ENCODE data around the gene GPR183. TPM values are rescaled to one million over a fixed set of nuclear protein-coding genes. Genes with fewer than 3 reads are reported as not detected.

Gene GPR183
- total and polyA plus RNA-seq, 2 of the 8 experiments (the other 6 are each of a cell fraction or from before 2014, with no cell fraction given) = not detected

DNA sequence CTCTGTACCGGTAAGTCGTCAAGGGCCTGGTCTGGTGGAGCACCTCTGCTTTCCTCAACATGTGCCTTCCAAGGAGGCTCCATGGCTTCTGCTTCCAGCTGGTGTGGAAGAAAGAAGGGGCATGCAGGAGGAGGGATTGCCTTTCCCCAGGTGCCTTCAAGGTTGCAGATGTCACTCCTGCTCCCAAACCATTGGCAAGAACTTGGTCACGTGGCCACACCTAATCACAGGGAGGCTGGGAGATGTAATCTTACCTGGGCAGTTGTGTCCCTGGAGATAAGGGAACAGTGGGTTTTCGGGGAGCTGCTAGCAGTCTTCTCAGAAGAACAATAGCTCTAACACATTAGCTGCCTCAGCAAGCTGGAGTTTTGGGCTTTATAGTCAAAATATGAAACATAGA, 39.3 kb downstream of the GPR183 start:
- Histone ChIP-seq H3K79me2 (ENCODE audit: control insufficient read depth in 1 of 2, insufficient read depth in 2 of 2, low read length in 2 of 2) (no peaks in the 10 kb centered on the region; a peak in 1 of 4 replicates), H2BK15ac (ENCODE audit: low read length) (no peak overlapping the region), H2BK20ac (ENCODE audit: low read length) (no peak overlapping the region), H3K36me3 (ENCODE audit: control insufficient read depth in 2 of 4, insufficient read depth in 4 of 4, low read length in 3 of 4) (peaks cover 0 to 3% (median 1%) of the 10 kb centered on the region in 4 experiments; a peak in 2 of 8 replicates), H3K27me3 (replicated peaks in 1 of 4; ENCODE audit: control insufficient read depth in 3 of 4, extremely low read depth in 1 of 4, insufficient read depth in 3 of 4, low read length in 3 of 4) (no peaks in the 10 kb centered on the region), H3K9me3 (ENCODE audit: insufficient read depth in 2 of 2, low read depth in 1 of 2, low read length in 1 of 2) (no peaks in the 10 kb centered on the region), H4K8ac (ENCODE audit: extremely low read depth, insufficient read depth, low read length) (no peak overlapping the region), H3K23me2 (ENCODE audit: low read depth, low read length) (peaks cover 2% of the 10 kb centered on the region; the same call in 1 of the 2 replicates), H3K27ac (ENCODE audit: low read depth, low read length) (no peak overlapping the region), H2AK5ac (ENCODE audit: low read depth, low read length) (no peak overlapping the region), H4K91ac (replicated peaks; ENCODE audit: insufficient read length, low read length) (no peak overlapping the region), H3K9ac (replicated peaks in 1 of 4; ENCODE audit: extremely low read depth in 1 of 4, low read depth in 3 of 4, low read length in 3 of 4) (no peak overlapping the region), H3K4me3 (ENCODE audit: extremely low read depth in 1 of 4, insufficient read depth in 2 of 4, low read depth in 3 of 4, low read length in 4 of 4) (no peak overlapping the region), H3K79me1 (ENCODE audit: low read depth, low read length) (peaks cover 4% of the 10 kb centered on the region; the same call in 1 of the 2 replicates), H4K5ac (ENCODE audit: insufficient read length, low read depth, low read length) (no peak overlapping the region), H3K4me2 (ENCODE audit: insufficient read depth in 1 of 2, low read depth in 2 of 2, low read length in 2 of 2) (no peak overlapping the region), H3K23ac (ENCODE audit: insufficient read length) (no peak overlapping the region), H3K56ac (replicated peaks; ENCODE audit: insufficient read length, low read depth, low read length) (no peak overlapping the region), H3K18ac (ENCODE audit: extremely low read depth, low read length) (no peak overlapping the region), H2BK12ac (ENCODE audit: low read depth, low read length) (no peak overlapping the region), H3K4ac (replicated peaks; ENCODE audit: insufficient read length, low read depth, low read length) (no peak overlapping the region), H3K14ac (ENCODE audit: insufficient read length) (no peak overlapping the region), H2BK5ac (ENCODE audit: low read depth, low read length) (no peak overlapping the region), H4K20me1 (replicated peaks in 1 of 2; ENCODE audit: control insufficient read depth in 1 of 2, insufficient read depth in 2 of 2, low read length in 2 of 2) (peaks cover 0 to 3% of the 10 kb centered on the region in 2 experiments), H2BK120ac (replicated peaks; ENCODE audit: low read depth, low read length) (no peak overlapping the region), H3K4me1 (replicated peaks in 1 of 4; ENCODE audit: control insufficient read depth in 3 of 4, insufficient read depth in 4 of 4, low read length in 3 of 4) (no peaks in the 10 kb centered on the region; a peak in 1 of 7 replicates), H2AFZ (ENCODE audit: low read length) (no peak overlapping the region)
- no peak for FAIRE-seq
- CTCF ChIA-PET (ENCODE audit: partially characterized antibody) = interaction anchor here (0.6 to 10.8 kb wide), 12 partner anchors 15 to 168 kb away, joined by 3 to 242 read pairs (median 10); partner anchors contain the start of gene UBAC2
- POLR2A ChIA-PET (ENCODE audit: partially characterized antibody) = interaction anchor here (3.4 kb wide), 1 partner anchor 68 kb away, joined by 17 read pairs; the partner anchor contains the start of gene UBAC2
- no peak for DNase-seq (ENCODE audit: low read depth in 1 of 2, low spot score in 2 of 2)
- WGBS, 2 experiments (ENCODE audit: extremely low coverage in 1 of 2, insufficient coverage in 1 of 2, insufficient read length in 1 of 2, insufficient replicate concordance in 2 of 2, low coverage in 1 of 2, low lambda C conversion rate in 2 of 2, missing lambda C conversion rate in 1 of 2) = 91% methylated on average over 4 of the region's 4 CpGs; no CpG with 5 or more reads in 1 of the 2 experiments
- TF ChIP-seq RFX5 (IDR thresholded peaks at IDR 0.05; ENCODE audit: borderline replicate concordance, low read depth, low read length) = no peak
- TF ChIP-seq SP1 (IDR thresholded peaks at IDR 0.05; ENCODE audit: low read depth, low read length) = no peak
- TF ChIP-seq CREB1 (IDR thresholded peaks at IDR 0.05) = no peak
- no peak for TF ChIP-seq SIRT6 (IDR thresholded peaks at IDR 0.05; ENCODE audit: low read length)
- no peak for TF ChIP-seq CHD1 (IDR thresholded peaks at IDR 0.05; ENCODE audit: low read depth, low read length)
- TF ChIP-seq, protein P1, sequence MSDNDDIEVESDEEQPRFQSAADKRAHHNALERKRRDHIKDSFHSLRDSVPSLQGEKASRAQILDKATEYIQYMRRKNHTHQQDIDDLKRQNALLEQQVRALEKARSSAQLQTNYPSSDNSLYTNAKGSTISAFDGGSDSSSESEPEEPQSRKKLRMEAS (IDR thresholded peaks at IDR 0.05) = no peak
- no peak for TF ChIP-seq FOSL1 (IDR thresholded peaks at IDR 0.05; ENCODE audit: insufficient read depth, low read depth, low read length)
